HT1080 (cell line): ENCODE results near the gene KRTAP17-1. TPM values are rescaled to one million over a fixed set of nuclear protein-coding genes. Genes with fewer than 3 reads are reported as not detected.
A peak's percentile ranks its signal among the peaks of the same experiment; 100 is the strongest.
"Not testable (repeated sequence)": the region's sequence is repeated elsewhere in the genome, so short reads cannot be mapped to it uniquely, and the experiment has no call there.

Experiments used
- DNase-seq: peaks from one replicate; pipeline ENCODE4 v3.0.0-alpha.2; 2015; ENCODE audit warnings: low read depth
- polyA plus RNA-seq, 2 experiments: library from polyadenylated mRNA; depleted of rRNA; stranded (reverse); fragments of >200 nt; gene quantifications; 2 replicates each; pipeline ENCODE4 v1.2.3, GENCODE V29; 2015
- total RNA-seq: library from RNA; depleted of rRNA; stranded (reverse); fragments of >200 nt; shearing (Covaris generic); gene quantifications from 2 replicates; pipeline ENCODE4 v1.2.3, GENCODE V29; 2014; rRNA removed

KRTAP17-1 gene
- total RNA-seq: not detected in 2 replicates
- polyA plus RNA-seq (2015; cell fraction: cytosol; rRNA removed): not detected in 2 replicates
- not detected in 2 replicates for polyA plus RNA-seq (2015; cell fraction: nucleus; rRNA removed)

- no peak for DNase-seq
Observed at GRCh38 chr17:41315204-41315794, at the start of gene KRTAP17-1. KRTAP17-1 (minus strand) TSS chr17:41315710; CDS start chr17:41315650, 60 bp downstream.

- DNase-seq: no peak
Observed at GRCh38 chr17:41363881-41364280, 48.4 kb upstream of the KRTAP17-1 start.

- peak; percentile 77 for DNase-seq
Observed at GRCh38 chr17:41360296-41360995, 44.9 kb upstream of the KRTAP17-1 start.

GRCh38 chr17:41354536-41354935, 39.0 kb upstream of the KRTAP17-1 start:
- DNase-seq: no peak

- no peak for DNase-seq
Observed at GRCh38 chr17:41352597-41353366, 37.3 kb upstream of the KRTAP17-1 start.

- DNase-seq: no peak
Observed at GRCh38 chr17:41351177-41351576, 35.7 kb upstream of the KRTAP17-1 start.

- DNase-seq: not testable (repeated sequence)
Observed at GRCh38 chr17:41350381-41350878, 34.9 kb upstream of the KRTAP17-1 start, which contains the start of gene KRT33A. KRT33A (minus strand) TSS chr17:41350828; CDS start chr17:41350767, 61 bp downstream.

- DNase-seq: no peak
Observed at GRCh38 chr17:41347869-41348760, 32.6 kb upstream of the KRTAP17-1 start.

GRCh38 chr17:41346421-41346820, 30.9 kb upstream of the KRTAP17-1 start:
- not testable (repeated sequence) for DNase-seq

- DNase-seq: no peak
Observed at GRCh38 chr17:41345992-41346391, 30.5 kb upstream of the KRTAP17-1 start.

GRCh38 chr17:41343029-41343428, 27.5 kb upstream of the KRTAP17-1 start:
- DNase-seq: no peak

- no peak for DNase-seq
Observed at GRCh38 chr17:41340934-41341861, 25.7 kb upstream of the KRTAP17-1 start.

GRCh38 chr17:41340494-41340893, 25.0 kb upstream of the KRTAP17-1 start:
- no peak for DNase-seq

- DNase-seq: no peak
Observed at GRCh38 chr17:41339571-41340172, 24.2 kb upstream of the KRTAP17-1 start.

GRCh38 chr17:41338961-41339485, 23.5 kb upstream of the KRTAP17-1 start:
- no peak for DNase-seq

- no peak for DNase-seq
Observed at GRCh38 chr17:41335747-41336146, 20.2 kb upstream of the KRTAP17-1 start.

- no peak for DNase-seq
Observed at GRCh38 chr17:41334385-41335305, 19.1 kb upstream of the KRTAP17-1 start.

- DNase-seq: no peak
Observed at GRCh38 chr17:41333836-41334235, 18.3 kb upstream of the KRTAP17-1 start.
